Measurements from ENCODE around the gene TPP1.

Gene TPP1

GRCh38 chr11:6619004-6619745 is at the start of gene TPP1:
Gene TPP1 (minus strand): TSS chr11:6619422. CDS start chr11:6619400, 22 bp downstream.
- DNase-seq = peak; percentile 96

- no peak for DNase-seq
Observed at GRCh38 chr11:6667733-6668374, 48.6 kb upstream of the TPP1 start.

DNA sequence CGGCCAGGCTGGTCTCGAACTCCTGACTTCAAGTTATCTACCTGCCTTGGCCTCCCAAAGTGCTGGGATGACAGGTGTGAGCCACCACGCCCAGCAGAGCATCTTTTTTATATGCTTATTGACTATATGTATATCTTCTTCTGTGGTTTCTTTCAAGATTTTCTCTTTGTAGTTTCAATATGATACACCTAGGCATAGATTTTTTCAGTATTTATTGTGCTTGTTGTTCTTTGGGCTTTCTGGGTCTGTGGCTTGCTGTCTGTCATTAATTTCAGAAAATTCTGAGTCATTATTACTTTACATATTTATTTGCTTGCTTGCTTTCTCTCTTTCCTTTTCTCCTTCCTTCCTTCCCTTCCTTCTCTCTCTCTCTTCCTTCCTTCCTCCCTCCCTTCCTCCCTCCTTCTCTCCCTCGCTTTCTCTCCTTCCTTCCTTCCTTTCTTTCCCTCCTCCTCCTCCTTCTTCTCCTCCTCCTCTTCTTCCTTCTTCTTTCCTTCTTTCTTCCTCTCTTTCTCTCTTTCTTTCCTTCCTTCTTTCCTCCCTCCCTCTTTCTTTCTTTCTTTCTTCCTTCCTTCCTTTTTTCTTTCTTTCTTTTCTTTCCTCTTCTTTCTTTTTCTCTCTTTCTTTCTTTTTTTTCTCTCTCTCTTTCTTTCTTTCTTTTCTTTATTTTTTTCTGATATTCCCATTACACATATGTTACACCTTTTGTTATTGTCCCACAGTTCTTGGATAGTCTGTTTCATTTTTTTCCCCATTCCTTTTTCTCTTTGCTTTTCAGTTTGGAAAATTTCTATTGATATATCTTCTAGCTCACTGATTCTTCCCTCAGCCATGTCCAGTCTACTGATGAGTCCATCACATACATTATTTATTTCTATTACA is 47.3 kb upstream of the TPP1 start:
- DNase-seq = no peak

DNA sequence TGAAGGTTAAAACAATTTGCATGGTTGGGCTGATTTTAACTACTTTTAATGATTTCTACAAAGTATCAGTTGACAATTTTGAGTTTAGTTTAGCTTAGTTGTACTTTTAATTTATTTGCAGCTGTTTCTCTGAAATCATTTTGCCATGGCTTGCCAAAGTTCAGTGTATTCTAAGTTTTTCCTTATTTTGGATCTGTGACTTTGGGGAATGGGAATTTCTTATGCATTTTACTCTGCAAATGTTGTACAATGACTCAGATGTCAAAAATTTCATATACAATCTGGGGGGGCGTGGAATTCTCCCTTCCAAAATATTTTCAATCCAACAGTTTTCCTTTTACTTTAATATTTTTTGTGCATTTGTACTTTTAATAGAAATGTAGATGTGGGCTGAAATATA is 45.3 kb upstream of the TPP1 start:
- no peak for DNase-seq

- DNase-seq = no peak
Observed at GRCh38 chr11:6663794-6664469, 44.7 kb upstream of the TPP1 start.

GRCh38 chr11:6660712-6661111 is 41.5 kb upstream of the TPP1 start:
- DNase-seq = no peak

GRCh38 chr11:6658647-6659046 is 39.4 kb upstream of the TPP1 start:
- no peak for DNase-seq

GRCh38 chr11:6657346-6657745 is 38.1 kb upstream of the TPP1 start:
- no peak for DNase-seq

DNA sequence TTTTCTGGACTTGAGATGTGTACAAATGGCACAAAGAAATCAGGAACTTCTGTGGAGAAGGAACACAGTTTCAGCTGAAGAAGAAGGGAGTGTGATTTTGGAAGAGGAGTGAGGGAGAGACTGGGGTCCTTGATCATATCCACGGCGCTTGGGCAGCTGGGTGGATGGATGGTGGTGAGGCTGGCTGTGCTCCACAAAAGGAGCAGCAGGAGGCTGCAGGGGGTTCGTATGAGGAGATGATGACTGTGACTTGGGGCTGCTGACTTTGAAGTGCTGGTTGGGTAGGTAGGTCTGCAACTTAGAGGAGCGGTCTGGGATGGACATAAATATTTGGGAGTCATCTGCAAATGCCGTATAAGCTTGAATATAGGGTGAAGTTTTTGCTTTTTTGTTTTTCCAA is 37.7 kb upstream of the TPP1 start:
- DNase-seq = no peak

DNA sequence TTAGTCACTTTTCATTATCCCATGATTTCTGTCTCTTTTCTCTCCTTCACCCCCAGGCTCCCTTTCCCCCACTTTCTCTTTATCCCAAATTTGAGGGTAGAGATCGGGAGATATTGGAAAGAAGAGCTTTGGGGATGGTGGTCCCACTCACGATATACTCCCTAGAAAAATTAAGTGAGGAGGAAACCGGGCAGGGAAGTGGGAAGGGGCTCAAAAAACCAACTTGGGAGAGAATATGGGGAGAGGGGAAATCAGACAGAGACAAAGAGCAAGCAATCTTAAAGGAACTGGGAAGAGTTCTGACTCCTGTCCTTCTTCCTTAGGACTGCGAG is 37.3 kb upstream of the TPP1 start:
- DNase-seq = no peak

DNA sequence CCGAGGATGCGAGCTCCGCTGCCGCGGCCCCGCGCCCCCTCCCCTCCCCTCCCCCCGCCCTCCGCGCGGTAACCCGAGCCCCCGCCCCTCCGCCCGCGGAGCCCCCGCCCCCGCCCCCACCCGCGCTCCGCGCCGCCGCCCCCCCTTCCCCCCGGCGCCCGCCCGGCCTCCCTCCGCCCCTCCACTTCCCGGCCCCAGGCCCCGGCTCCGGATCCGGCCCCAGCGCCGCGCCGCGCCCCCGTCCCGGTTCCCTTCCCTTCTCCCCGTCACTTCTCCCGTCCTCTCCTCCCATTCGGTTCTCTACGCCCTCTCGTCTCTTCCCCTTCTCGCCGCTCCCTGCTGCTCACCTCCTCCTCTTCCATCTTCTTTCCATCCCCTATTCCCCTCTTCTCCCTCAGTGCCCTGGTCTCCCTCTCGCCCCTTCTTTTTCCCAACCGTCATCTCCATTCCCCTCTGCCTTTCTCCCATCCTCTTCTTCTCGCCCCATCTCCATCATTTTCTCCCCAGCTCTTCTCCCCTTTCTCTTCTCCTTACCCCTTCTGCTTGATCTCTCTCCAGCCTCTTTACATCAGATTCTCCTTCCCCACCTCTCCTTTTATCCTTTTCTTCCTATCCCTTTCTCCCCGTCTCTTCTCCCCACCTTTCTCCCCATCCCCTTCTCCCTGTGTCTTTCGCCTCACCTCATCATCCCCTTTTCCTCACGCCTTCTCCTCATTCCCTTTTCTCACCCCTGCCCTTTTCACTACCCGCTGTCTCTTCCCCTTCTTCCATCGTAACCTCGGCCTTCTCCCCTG is 36.8 kb upstream of the TPP1 start, which contains the start of gene DCHS1:
TSS of gene DCHS1 (minus strand) at position 20 of the 794 bp plus-strand sequence. CDS start 14,196 bp downstream, outside the sequence.
- DNase-seq = peak; percentile 62

GRCh38 chr11:6655020-6655789 is 36.0 kb upstream of the TPP1 start:
- DNase-seq = peak; percentile 61

DNA sequence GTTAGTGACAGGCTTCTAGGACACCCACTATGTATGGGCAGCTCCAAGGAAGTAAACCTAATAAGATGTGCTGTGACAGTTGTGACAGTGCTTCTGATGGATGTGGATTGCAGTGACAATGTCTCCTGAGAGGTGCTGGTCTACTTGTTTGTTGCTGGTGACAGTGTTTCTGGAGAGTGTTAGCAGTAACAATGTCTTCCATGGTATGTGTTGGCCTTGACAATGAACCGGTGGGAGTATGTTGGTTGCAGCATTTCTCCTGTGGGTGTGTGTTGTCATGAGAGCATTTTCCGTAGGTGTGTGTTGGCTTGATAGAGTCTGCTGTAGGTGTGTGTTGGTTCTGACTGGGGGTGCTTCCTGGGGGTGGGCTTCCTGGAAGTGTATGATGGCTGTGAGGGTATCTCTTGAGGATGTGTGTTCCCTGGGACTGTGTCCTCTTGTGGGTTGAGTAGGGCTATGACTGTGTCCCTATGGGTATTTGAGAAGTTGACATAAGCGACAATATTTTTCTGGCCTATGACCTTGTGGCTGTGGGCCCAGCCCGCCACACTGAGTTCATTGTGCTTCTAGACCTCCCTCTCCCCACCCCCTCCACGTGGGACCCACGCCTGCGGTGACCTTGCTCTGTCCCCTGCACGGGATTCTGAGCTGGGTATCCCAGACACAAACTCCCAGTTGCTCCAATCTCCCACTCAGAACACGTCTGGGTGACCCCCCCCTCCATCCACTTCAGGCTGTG is 35.2 kb upstream of the TPP1 start:
- DNase-seq = no peak

GRCh38 chr11:6653656-6654055 is 34.4 kb upstream of the TPP1 start:
- DNase-seq = no peak

DNA sequence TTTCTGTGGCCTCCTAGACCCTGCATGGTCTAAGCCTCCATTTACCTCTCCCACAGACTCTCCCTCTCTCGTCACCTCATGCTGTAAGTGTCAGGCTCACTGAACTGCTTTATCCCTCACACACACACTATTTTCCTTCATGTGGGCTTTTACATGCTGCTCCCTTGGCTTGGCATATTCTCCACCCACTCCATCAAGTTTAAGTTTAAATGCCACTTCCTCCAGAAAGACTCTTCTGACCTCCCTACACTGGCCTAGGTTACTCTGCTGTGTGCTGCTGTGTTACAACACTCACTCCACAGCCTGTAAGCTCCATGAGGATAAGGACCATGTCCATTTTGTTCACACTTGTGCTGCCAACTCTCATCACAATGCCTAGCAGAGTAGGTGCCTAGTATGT is 33.9 kb upstream of the TPP1 start:
- DNase-seq = no peak

DNA sequence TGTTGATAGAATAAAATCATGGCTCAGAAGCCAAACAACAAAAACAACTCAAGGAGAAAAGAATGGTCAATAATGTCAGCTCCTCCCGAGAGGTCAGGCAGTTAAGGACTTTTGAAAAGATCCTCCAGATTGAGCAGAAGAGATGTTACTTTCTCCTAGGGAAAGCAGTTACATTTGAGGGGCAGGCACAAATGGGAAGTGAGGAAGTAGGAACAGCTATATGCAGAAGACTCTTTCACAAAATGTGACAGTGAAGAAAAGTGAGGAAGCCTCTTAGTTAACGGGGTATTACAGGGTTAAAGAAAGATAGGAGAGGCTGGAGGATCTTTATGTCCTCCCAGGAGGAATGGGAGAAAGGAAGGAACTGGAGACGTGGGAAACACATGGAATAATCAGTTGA is 33.0 kb upstream of the TPP1 start:
- no peak for DNase-seq

GRCh38 chr11:6650980-6651379 is 31.8 kb upstream of the TPP1 start:
- no peak for DNase-seq

DNA sequence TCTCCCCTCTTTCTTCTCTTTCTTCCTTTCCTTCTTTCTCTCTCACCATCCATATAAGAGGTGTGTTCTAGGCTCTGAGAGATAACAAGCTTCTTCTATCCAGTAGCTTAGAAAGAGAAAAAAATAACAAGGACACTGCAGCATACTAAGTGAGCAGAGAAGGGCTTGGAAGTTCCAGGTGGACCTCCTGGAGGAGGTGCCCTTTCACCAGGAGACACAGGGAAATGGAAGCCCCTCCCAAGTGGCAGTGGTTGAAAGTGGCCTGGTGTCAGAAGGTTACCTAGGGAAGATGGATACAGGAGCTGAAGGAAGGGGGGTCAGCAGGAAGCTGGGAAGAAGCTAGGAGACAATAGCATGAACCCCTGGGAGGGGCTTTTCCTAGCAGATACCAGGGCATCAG is 30.9 kb upstream of the TPP1 start:
- no peak for DNase-seq

DNA sequence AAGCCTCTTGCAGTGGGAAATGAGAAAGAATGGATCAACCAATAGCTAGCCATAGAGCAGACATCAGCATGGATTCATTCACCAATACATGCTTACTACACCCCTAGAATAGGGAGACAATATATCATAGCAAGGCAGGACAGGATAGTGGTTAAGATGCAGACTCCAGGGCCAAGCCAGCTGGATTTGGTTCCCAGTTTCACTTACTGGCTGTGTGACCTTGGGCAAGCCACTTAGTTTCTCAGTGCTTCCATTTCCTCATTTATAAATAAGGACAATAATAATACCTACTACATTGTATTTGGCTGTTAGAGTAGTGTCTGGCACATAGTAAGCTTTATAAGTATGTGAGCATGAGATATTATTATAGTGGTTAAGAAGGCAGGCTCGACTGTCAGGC is 29.3 kb upstream of the TPP1 start:
- no peak for DNase-seq

DNA sequence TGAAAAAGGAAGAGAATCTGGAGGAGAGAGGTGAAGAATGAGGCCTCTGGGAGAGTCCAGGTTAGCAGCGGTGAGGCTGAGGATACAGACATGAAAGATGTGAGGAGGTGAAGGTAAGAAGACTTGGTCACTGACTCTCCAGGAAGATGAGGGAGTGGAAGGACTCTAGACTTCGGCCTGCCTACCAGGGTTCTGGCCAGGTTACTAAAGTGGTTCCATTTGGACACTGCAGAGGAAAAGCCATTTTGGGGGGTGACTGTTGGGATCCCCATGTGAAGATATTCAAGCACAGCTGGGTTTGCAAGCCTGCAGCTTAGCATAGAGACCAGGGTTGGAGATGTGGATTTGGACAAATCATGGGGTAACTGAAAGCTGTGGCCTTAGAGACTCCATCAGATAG is 28.6 kb upstream of the TPP1 start:
- peak; percentile 4 for DNase-seq
